ENCODE data around the gene ZNF362. TPM values are rescaled to one million over a fixed set of nuclear protein-coding genes. Genes with fewer than 3 reads are reported as not detected.
A peak's percentile ranks its signal among the peaks of the same experiment; 100 is the strongest.

ZNF362 gene, protein sequence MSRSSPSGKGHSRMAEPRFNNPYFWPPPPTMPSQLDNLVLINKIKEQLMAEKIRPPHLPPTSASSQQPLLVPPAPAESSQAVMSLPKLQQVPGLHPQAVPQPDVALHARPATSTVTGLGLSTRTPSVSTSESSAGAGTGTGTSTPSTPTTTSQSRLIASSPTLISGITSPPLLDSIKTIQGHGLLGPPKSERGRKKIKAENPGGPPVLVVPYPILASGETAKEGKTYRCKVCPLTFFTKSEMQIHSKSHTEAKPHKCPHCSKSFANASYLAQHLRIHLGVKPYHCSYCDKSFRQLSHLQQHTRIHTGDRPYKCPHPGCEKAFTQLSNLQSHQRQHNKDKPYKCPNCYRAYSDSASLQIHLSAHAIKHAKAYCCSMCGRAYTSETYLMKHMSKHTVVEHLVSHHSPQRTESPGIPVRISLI
- total RNA-seq (10 to 100 TPM; 24.7 to 26.6 TPM), total RNA-seq (3.3 to 36.0 (median 13.4) reads per million in 172 experiments)
- polyA plus RNA-seq (2013, experiment 1 of 2): 24.6 TPM
- 21.0 TPM for polyA plus RNA-seq (2013, experiment 2 of 2)

DNA sequence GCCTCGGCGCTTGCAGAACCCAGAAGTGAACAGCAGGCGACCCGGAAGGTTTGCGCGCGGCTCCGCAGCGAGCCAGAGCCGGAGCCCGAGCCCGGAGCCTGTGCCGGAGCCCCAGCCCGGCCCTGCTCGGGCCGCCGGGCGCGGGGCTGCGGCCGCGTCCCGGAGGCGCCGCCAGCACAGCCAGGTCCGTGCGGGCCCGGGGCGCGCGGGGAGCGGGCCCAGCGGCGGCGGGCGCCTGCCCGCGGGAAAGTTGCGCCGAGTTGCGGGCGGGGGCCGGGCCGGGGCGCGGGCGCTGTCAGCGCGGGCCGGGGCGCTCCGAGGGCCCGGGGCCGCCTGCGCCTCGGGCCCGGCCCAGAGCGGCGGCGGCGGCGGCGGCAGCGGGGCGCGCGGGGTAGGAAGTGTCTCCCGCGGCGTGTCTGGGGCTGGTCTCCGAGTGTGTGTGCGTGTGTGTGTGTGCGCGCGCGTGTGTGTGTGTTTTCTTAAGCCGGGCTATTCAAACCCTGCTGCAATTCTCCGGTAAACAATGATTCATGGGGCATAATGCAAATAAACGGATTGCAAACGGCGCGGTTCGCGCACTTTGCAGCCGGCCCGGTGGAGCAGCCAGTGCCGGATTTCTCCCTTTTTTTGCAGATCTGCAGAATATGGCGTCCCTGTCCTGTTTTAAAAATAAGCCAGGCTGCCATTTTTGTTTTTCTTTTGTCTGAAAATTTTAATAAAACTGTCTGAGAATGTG is at the start of gene ZNF362:
ZNF362 (plus strand) TSS at position 22 of the 736 bp plus-strand sequence. CDS start 14,083 bp downstream, outside the sequence.
- TF ChIP-seq, protein P1, sequence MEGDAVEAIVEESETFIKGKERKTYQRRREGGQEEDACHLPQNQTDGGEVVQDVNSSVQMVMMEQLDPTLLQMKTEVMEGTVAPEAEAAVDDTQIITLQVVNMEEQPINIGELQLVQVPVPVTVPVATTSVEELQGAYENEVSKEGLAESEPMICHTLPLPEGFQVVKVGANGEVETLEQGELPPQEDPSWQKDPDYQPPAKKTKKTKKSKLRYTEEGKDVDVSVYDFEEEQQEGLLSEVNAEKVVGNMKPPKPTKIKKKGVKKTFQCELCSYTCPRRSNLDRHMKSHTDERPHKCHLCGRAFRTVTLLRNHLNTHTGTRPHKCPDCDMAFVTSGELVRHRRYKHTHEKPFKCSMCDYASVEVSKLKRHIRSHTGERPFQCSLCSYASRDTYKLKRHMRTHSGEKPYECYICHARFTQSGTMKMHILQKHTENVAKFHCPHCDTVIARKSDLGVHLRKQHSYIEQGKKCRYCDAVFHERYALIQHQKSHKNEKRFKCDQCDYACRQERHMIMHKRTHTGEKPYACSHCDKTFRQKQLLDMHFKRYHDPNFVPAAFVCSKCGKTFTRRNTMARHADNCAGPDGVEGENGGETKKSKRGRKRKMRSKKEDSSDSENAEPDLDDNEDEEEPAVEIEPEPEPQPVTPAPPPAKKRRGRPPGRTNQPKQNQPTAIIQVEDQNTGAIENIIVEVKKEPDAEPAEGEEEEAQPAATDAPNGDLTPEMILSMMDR (IDR thresholded peaks at IDR 0.05): no peak
- peaks cover 5% of the 10 kb centered on the region for H3K36me3 ChIP-seq (ENCODE audit: insufficient read depth, low read length)
- H3K9me3 Mint-ChIP-seq: no peaks in the 10 kb centered on the region
- CTCF ChIA-PET: interaction anchor here (0.7 to 1.9 kb wide), 2 partner anchors 39 to 130 kb away, joined by 3 to 8 read pairs; no protein-coding TSS in a partner anchor
- POLR2A ChIA-PET: interaction anchor here (0.6 to 1.6 kb wide), 6 partner anchors 60 to 293 kb away, joined by 3 to 8 read pairs (median 3); partner anchors contain the start of gene TRIM62
- no peaks in the 10 kb centered on the region for H3K27me3 ChIP-seq (ENCODE audit: control insufficient read depth in 1 of 2, insufficient read depth in 2 of 2, low read length in 2 of 2)
- no peaks in the 10 kb centered on the region for H3K27me3 Mint-ChIP-seq
- H3K4me1 ChIP-seq (ENCODE audit: insufficient read depth, low read length): peaks cover 47% of the 10 kb centered on the region
- ATAC-seq (ENCODE audit: poor library complexity) (peak; percentile 80), DNase-seq (peak; percentile 44 to 88 (median 68))
- peaks cover 9% of the 10 kb centered on the region for H3K36me3 Mint-ChIP-seq (ENCODE audit: low read depth)
- H3K27ac Mint-ChIP-seq: peak within 1 kb of the TSS; percentile 98
- H3K9me3 ChIP-seq (ENCODE audit: control insufficient read depth in 1 of 2, insufficient read depth in 1 of 2, low read length in 2 of 2): no peaks in the 10 kb centered on the region
- intact Hi-C loops (cut with DNase I, micrococcal nuclease): loop anchor here in 1 of 2 experiments (5.0 kb wide), 1 partner anchor 129 kb away; no protein-coding TSS in a partner anchor
- H3K27ac ChIP-seq (ENCODE audit: low read depth in 1 of 2, low read length in 2 of 2): peak within 1 kb of the TSS; percentile 18 to 49
- peak within 1 kb of the TSS; percentile 97 for H3K4me3 Mint-ChIP-seq
- peak within 1 kb of the TSS; percentile 84 for H3K4me3 ChIP-seq (ENCODE audit: low read length)
- peaks cover 39% of the 10 kb centered on the region for H3K4me1 Mint-ChIP-seq (ENCODE audit: low read depth)

- DNase-seq (no peak), ATAC-seq (ENCODE audit: poor library complexity) (no peak)
- no peaks in the 10 kb centered on the region for H3K4me1 ChIP-seq (ENCODE audit: insufficient read depth, low read length)
- Mint-ChIP-seq H3K27me3 (peaks cover 42% of the 10 kb centered on the region), H3K36me3 (ENCODE audit: low read depth) (no peaks in the 10 kb centered on the region), H3K4me1 (ENCODE audit: low read depth) (no peaks in the 10 kb centered on the region), H3K9me3 (no peaks in the 10 kb centered on the region), H3K27ac (no peak overlapping the region), H3K4me3 (no peak overlapping the region)
- ChIA-PET POLR2A (no interaction called here), CTCF (no interaction called here)
- TF ChIP-seq, protein P1 (IDR thresholded peaks at IDR 0.05): no peak
- H3K27ac ChIP-seq (ENCODE audit: low read depth in 1 of 2, low read length in 2 of 2): no peak overlapping the region
- H3K9me3 ChIP-seq (ENCODE audit: control insufficient read depth in 1 of 2, insufficient read depth in 1 of 2, low read length in 2 of 2): no peaks in the 10 kb centered on the region
- intact Hi-C loops (cut with DNase I, micrococcal nuclease): no loop called here
- no peak overlapping the region for H3K4me3 ChIP-seq (ENCODE audit: low read length)
- no peaks in the 10 kb centered on the region for H3K36me3 ChIP-seq (ENCODE audit: insufficient read depth, low read length)
- H3K27me3 ChIP-seq (ENCODE audit: control insufficient read depth in 1 of 2, insufficient read depth in 2 of 2, low read length in 2 of 2): no peaks in the 10 kb centered on the region
Observed at GRCh38 chr1:33211972-33212371, 44.3 kb upstream of the ZNF362 start.

GRCh38 chr1:33219886-33220661 is 36.2 kb upstream of the ZNF362 start:
- CTCF ChIA-PET: no interaction called here
- POLR2A ChIA-PET: no interaction called here
- DNase-seq (no peak), ATAC-seq (ENCODE audit: poor library complexity) (no peak)
- TF ChIP-seq, protein P1 (IDR thresholded peaks at IDR 0.05): no peak
- H3K27ac Mint-ChIP-seq: no peak overlapping the region
- H3K27me3 Mint-ChIP-seq: peaks cover 6% of the 10 kb centered on the region
- Histone ChIP-seq H3K27ac (ENCODE audit: low read depth in 1 of 2, low read length in 2 of 2) (no peak overlapping the region), H3K27me3 (ENCODE audit: control insufficient read depth in 1 of 2, insufficient read depth in 2 of 2, low read length in 2 of 2) (no peaks in the 10 kb centered on the region), H3K4me3 (ENCODE audit: low read length) (no peak overlapping the region), H3K4me1 (ENCODE audit: insufficient read depth, low read length) (no peaks in the 10 kb centered on the region), H3K9me3 (ENCODE audit: control insufficient read depth in 1 of 2, insufficient read depth in 1 of 2, low read length in 2 of 2) (peaks cover 8 to 13% of the 10 kb centered on the region in 2 experiments), H3K36me3 (ENCODE audit: insufficient read depth, low read length) (no peaks in the 10 kb centered on the region)
- H3K9me3 Mint-ChIP-seq: peaks cover 14% of the 10 kb centered on the region
- no peaks in the 10 kb centered on the region for H3K36me3 Mint-ChIP-seq (ENCODE audit: low read depth)
- H3K4me1 Mint-ChIP-seq (ENCODE audit: low read depth): no peaks in the 10 kb centered on the region
- no peak overlapping the region for H3K4me3 Mint-ChIP-seq
- intact Hi-C loops (cut with DNase I, micrococcal nuclease): no loop called here
